Measurements from ENCODE around the gene MPND.

The MPND gene

DNA sequence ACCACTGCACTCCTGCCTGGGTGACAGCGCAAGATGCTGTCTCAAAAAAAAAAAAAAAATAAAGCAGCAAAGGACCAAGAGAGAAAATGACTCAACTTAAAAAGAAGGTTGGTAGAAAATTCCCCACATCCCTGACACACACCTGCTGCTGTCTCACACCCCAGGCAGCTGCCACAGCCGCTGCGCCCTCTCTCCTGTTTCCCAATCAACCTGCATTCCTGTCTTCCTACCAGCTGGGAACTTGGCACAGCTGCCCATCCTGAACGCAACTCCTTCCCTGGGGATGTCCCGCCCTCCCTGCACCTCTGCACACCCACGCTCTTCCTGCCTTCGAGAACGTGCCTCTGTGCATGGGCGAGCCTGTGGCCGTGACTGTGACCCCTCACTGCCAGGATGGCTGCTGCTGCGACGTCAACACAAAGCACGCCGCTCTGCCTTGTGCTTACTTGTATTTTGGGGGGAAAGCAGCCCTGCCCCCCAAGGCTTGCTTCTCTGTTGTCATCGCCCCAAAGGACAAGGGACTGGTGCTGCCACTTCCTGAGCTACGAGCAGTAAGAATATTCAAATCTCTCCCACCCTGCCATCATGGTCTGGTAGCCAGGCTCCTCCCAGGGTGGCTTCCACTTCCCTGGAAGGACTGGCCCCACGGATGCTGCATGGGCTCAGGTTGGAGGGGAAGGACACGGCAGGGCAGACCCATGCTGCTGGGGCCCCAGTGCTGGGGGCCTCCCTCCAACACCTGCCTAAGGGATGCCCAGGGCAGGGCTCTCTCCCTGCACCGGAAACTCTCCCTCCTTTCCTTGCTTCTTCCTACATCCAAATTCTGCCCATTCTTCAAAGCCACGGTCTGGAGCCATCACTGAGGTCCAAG, 36.3 kb downstream of the MPND start:
- H3K27ac ChIP-seq, result no peak overlapping the region
- TF ChIP-seq ZFX (IDR thresholded peaks at IDR 0.05) (no peak), CTCF (conservative IDR thresholded peaks at IDR 0.05) (no peak)

- no peak overlapping the region for H3K27ac ChIP-seq
- no peak for TF ChIP-seq CTCF (conservative IDR thresholded peaks at IDR 0.05)
Observed at GRCh38 chr19:4380254-4380727, 36.9 kb downstream of the MPND start.

DNA sequence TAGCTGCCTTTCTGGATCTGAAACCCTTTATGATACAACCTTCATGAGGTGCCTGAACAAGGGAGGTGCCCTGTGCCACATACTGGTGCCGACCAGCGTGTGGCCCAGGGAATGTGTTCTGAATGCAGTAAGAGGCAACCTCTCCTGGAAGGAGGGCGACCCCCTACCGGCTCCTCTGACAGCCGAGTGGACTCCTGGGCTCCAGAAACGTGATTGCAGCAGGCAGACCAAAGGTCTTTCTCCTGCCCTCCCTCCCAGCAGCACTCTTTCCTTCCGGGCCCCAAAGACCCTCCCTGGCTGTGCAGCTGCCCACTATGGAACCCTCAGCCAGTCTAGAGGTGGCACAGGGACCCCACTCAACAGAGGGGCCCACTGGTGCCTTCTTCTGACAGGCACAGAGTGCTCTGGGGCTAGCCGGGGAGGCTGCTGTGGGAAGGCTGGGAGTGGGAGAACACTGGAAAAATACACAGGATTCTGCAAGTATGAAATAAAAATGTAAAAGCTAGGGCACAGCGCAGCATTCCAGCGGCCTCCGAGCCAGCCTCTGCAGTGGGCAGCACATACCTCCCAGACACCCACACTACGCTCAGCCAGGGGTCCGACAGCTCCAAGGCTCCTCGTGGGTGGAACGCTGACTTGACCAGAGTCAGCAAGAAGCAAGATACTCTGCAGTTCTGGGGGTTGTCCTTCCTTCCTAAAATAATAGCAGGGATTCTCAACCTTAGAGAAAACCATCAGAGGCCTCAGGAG, 42.1 kb downstream of the MPND start:
- H3K27ac ChIP-seq, result no peak overlapping the region

DNA sequence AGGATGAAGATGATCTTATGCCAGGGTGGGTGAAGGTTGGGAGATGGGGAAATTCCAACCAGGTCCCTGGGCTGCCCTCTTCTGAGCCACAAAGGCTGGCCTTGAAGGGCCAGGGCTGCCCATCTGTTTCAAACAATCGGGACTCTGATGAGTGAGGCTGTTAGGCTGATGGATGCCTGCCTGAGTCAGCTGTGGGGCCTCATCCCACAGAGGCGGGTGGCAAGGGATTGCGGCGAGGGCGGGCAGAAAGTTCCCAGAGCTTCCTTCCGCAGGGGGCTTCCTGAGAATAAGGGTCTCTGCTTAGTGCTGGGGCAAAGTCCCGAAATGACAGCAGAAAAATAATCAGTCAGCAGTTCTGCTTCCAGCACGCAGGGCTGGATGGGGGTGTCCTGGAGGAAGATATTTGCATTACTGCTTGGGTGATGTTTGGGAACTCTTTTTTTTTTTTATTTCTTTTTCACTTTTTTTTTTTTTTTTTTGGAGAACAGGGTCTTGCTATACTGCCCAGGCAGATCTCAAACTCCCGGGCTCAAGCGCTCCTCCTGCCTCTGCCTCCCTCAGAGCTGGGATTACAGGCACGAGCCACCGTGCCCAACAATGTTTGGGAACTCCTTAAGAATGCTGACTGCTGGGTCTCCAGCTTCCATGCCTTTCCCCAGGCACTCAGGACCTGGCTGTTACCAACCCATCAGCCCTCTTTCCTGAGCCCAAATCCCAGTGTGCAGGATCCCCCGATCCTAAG, 42.9 kb downstream of the MPND start:
- TF ChIP-seq ZFX (IDR thresholded peaks at IDR 0.05) (no peak), CTCF (conservative IDR thresholded peaks at IDR 0.05) (no peak)
- H3K27ac ChIP-seq, result no peak overlapping the region

More for the DNA sequence above, 42.1 kb downstream of the MPND start:
- TF ChIP-seq ZFX (IDR thresholded peaks at IDR 0.05), result no peak
- TF ChIP-seq CTCF (conservative IDR thresholded peaks at IDR 0.05), result no peak

DNA sequence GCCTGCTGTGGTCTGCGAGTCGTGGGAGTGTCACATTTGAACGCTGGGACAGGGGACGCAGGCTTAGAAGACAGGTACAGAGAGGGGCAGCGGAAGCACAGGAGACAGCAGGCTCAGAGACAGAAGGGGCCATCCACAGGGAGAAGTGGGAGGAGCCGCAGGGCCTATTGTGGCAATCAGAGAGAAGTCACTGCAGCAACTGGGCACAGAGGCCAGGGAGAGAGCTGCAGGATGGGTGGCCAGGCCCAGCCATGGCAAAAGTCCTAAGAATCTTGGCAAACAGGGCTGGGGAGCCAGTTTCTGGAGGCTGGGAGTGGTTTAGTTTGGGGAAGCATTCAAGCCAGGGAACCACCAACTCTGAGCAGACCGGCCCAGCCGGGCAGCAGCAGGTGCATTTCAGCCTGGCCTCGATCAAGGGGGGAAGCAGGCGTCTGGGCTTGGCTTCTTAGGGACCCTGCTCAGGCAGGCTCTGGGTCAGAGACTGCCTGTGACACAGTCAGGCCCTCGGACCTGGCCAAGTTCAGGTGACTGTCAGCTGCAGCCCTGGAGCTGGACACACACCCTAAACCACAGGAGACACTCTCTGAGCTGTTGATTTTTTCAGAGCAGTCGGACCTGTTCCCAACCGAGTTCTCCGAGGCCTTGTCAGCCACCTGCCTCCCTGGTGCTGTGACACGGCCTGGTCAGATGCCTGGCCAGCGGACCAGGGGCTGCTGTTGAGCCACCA, 45.1 kb downstream of the MPND start:
- TF ChIP-seq ZFX (IDR thresholded peaks at IDR 0.05), result peak; percentile 57; the same call in 1 of the 2 replicates
- TF ChIP-seq CTCF (conservative IDR thresholded peaks at IDR 0.05), result no peak
- peak overlapping the region; percentile 91 for H3K27ac ChIP-seq

DNA sequence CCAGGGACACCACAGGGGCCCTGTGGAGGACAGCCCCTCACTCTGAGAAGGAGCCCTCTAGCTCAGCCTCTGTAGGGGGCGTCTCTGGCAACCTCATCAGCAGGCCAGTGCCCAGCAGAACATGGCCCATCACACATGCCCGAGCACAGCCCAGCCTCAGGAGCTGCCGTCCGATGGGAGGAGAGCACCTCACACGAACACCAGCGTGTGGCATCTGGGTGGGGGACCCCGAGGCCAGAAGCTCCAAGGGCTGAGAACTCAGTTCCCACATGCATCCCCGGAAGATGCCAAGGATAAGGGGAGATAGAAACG, 45.7 kb downstream of the MPND start:
- peak overlapping the region; percentile 91 for H3K27ac ChIP-seq
- no peak for TF ChIP-seq CTCF (conservative IDR thresholded peaks at IDR 0.05)
- TF ChIP-seq ZFX (IDR thresholded peaks at IDR 0.05), result no peak
